GM19468 (cell line): Measurements from ENCODE around the gene SPRTN.
A peak's percentile ranks its signal among the peaks of the same experiment; 100 is the strongest.

Experiments used
- ATAC-seq: cut with Tn5 transposase; IDR thresholded peaks from one replicate; pipeline ENCODE4 v1.9.1; 2021; ENCODE audit warnings: mild to moderate bottlenecking, moderate library complexity, moderate number of reproducible peaks; ENCODE audit not compliant: unreplicated experiment; ENCODE audit errors: extremely low read depth

Gene SPRTN

DNA sequence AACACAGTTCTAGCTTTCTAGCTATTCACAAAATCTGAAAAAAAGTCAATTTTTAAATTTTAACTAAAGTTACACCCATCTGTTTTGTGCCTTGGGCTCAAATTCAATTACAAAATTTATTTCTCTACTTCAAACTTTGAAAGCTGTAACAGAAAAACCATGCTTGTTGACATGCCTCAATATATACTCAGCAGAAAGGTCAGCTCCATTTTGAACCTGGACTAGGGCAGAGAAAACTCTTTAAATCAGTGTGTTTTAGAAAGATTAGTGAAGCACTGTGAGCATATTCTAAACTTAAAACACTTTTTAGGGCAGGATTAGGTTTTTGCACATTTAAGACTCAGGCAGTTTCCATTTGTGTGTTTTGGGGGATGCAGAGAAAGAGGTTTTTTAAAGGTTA, 34.4 kb downstream of the SPRTN start:
- ATAC-seq, result no peak

DNA sequence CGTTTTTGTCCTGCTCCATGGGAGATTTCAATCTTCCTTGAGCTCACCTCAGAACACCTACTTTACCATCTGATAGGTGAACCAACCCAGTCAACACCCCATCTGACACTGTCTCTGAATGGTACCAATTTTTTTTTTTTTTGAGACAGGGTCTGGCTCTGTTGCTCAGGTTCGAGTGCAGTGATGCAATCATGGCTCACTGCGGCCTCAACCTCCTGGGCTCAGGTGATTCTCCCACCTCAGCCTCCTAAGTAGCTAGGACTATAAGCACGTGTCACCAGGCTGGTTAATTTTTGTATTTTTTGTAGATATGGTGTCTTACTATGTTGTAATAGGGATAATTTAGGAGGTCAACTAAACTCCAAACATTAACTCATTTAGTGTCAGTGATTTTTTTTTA, 36.3 kb downstream of the SPRTN start:
- no peak for ATAC-seq

DNA sequence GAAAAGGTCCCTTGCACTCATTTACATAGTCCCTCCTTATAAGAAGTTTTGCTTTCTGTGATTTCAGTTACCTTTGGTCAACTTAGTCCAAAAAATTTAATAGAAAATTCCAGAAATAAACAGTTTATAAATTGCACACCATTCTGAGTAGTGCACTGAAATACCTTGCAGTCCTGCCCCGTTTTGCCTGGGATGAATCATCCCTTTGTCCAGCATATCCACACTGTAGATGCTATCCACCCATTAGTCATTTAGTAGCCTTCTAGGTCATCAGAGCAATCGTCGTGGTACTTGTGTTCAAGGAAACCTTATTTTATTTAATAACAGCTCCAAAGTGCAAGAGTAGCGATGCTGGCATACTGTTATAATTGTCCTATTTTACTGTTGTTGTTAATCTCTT, 38.0 kb downstream of the SPRTN start:
- no peak for ATAC-seq

DNA sequence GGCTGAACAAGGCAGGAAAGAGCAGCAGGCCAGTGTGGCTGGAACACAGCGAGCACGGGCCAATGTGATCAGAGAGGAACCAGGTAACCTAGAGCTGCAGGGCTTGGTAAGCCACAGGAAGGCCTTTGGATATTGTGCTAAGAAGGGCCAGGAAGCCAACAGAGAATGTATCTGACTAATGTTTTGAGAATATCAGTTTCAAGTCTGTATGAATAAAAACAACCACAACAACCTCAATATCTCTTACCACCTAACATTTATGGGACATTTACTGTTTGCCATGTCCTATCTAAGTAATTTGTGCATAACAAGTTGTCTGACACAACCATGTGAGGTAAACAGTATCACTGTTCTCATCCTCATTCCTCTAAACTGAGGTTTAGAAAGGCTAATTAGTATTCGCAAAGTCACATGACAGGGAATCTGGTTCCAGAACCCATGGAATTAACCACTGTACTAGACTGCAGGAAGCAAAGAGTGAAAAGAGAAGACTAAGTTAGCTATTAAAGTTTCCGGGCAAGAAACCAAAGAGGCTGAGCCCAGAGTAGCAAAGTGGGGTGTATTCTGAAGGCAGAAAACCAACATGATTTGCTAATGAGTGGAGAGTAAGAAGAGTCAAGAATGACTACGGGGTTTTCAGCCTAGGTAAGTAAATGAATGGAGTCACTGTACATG, 38.9 kb downstream of the SPRTN start:
- peak; percentile 41 for ATAC-seq

DNA sequence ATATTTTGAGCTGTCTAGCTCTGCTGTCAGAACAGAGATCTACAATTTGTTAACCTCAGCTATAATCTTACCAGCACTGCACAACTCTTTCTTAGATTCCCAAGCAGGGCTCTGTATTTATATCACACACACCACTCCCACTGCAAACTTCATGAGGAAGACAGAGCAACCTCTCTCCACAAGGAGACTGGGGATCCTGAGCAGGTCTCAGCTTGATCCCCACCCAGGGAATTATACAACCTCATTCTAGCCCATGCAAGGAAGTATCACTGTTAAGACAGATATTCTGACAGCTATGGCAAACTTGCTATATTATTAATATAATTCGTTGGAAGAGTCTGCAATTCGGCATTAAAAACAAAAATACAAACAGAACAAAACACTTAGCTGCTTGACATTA, 43.6 kb downstream of the SPRTN start:
- no peak for ATAC-seq

DNA sequence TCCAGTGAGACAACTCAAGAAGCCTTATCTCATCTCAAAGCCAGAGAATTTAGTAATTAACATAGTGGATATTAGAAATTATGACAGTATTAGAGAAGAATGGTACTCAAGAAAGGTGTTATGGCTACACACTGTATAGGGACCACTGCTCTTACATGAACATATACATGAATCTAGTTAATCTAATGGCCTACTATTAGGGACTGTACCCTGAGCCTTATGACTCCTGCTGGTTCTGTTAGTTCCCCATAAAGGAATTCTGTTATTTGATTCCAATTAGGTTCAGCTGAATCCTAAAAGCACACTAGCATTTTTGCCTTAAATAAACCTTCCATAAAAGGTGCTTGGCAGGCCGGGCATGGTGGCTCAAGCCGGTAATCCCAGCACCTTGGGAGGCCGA, 44.3 kb downstream of the SPRTN start:
- ATAC-seq, result no peak

DNA sequence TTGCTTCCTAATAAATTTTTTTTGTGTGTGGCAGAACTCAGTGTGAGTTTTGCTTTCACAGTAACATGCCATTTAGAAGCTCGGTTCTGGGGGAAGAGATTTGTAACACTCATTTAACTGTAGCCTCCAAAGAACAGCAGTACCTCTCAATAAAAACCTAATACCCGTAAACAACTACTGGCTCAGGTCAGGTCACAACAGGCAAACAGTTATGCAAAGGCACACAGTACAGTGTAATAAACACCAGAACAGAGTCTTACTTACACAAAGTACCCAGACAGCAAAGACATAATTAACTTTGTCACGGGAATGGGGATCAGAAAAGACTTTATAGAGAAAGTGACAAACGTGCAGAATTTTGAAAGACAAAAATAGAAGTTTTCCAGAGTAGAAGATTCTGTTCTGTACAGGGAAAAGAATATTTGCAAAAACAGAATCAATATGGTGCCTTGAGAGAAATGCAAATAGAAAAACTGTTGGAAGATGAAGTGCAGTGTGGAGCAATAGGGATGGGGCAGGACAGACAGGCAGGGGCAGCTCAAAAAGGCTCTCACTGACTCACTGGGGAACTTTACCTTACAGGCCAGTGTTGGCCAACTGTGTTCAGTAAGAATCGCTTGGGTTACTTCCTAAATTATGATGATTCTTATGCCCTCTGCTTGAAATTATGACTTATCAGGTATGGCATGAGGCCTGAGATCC, 45.2 kb downstream of the SPRTN start:
- ATAC-seq, result no peak

DNA sequence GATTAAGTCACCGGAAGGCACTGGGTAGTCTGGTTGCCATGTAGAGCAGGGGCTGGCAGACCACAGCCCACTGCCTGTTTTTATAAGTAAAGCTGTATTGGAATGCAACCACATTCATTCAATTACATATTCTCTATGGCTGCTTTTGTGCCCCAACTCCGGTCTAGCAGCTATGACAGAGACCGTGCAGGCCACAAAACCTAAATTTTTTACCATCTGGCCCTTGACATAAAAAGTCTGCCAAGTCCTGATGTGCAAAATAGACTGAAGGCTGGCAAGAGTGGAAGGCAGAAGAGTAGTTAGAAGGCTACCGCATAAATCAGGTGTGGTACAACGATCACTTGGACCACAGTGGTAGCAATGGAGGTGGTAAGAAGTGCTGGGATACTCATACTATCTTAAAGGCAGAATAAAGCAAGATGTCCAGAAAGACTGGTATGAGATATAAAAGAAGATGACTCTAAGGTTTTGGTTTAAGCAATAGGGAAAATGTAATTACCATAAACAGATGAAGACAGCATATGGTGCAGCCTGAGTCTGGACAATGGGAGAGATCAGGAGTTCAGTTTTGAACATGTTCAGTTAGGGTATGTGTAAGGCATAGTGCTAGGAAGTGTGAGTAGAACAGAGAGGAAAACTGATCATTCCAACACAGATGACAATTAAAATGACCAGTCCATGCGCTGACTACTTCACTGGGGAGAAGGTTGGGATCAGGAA, 46.8 kb downstream of the SPRTN start:
- ATAC-seq, result no peak

DNA sequence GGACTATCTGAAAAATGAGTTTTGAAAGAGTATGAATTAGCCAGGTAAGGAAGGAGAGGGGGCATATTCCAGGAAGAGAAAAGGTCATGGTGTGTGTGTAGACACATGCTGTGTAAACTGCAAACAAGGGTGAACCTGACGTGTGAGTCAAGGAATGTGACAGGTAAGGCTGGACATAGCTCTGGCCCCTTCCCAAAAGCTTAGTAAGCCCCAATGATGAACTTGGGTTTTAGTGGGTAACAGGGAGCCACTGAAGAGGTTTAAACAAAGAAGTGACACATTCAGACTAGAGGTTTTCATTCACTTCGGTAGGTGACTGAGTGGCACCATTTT, 47.3 kb downstream of the SPRTN start:
- ATAC-seq, result no peak

DNA sequence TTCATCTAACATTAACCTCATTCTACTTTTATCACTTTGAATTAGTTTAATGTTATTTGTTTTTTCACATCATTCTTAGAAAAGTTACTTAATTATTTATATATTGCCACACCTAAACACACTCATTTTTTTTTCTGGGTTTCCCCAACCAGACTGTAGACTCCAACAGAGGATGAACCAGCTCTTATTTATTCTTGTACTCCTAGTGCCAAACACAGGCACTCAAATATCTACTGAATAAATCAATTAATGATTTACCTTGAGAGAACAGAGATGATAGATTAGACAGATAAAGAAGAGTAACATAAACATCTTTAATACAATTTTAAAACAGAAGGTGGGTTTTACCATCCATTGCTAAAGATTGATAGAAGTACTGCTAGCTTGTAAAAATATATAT, 48.4 kb downstream of the SPRTN start:
- ATAC-seq, result no peak

DNA sequence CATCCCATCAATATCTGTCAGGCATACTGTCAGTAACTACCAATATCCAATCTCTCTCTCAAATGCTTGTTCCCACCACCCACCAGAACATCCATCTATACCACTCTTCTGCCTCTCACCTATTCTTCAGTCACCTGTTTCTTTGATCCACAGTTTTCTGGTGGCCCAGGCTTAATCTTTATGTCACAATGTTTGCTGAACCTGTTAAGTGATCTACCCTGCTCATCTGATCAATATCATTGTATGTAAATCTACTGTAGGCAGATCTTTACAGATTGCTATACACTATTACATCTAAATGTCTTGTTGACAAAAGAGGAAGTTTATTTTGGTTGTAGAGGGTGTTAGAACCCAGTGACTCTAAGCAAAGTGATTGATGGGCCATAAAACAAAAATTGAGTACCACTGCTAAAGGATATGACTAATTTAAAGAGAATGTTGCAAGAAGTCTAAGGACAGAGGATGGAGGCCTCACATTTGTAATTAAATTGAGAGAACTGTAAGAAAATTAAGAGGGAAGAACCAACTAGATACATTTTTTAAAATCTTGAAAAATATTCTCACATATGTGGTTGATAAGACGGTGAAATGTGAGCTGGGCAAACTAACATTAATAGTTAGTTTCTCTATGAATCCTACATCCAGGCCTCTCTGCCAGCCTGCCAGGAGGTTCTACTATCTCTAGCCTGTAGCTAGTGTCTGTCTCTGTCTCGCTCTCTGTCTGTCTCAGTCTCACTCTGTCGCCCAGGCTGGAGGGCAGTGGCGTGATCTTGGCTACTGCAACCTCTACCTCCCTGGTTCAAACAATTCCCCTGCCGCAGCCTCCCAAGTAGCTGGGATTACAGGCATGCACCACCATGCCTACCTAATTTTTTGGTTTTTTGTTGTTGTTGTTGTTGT, 49.9 kb downstream of the SPRTN start:
- no peak for ATAC-seq

DNA sequence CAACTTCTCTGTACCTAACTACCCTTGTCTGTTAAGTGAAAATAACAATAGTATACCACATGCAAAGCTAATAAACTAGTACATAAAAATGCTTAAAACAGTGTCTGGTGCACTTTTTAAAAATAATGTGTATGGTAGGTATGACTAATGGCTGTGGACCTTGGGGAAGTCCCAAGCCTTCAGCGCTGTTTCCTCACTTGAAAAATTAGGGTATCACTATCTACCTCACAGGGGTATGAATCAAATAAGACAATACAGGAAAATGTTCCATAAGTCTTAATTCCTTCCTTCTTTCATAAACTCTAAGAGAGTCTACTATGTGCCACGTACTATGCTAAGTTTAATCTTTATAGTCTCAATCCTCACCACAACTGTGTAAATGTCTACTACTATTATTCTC, 52.0 kb downstream of the SPRTN start:
- no peak for ATAC-seq

DNA sequence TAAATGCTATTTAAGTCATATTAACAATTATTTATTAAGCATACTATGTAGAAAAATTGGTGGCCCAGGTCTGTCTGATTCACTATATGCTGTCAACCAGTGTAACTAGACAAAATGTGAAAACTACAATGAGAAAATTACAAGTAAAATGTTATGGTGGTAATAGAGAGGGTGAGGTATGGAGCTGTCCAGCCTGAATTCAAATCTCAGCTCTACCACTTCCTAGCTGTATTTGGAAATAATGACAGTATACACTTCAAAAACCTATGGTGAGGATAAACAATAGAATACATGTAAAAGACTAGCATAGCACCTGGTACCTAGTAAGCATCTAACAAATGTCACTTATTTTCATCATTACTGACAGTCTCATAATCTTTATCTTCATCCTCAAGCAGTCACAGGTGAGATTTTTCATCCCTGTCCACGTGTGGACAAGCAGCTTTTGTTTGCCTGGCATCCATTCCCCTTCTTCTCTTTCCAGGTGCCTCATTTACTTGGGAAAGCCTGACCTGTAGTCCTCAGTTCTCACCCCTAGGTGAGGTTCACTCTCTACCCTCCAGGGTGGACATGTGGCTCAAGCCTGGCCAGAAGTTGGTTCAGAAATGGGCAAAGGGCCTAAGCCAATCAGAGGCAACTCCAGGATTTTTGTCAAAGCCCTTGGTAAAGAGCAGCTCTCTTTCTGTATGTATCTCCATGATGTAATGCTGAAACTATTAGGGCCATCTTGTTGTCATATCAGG, 54.5 kb downstream of the SPRTN start:
- no peak for ATAC-seq

DNA sequence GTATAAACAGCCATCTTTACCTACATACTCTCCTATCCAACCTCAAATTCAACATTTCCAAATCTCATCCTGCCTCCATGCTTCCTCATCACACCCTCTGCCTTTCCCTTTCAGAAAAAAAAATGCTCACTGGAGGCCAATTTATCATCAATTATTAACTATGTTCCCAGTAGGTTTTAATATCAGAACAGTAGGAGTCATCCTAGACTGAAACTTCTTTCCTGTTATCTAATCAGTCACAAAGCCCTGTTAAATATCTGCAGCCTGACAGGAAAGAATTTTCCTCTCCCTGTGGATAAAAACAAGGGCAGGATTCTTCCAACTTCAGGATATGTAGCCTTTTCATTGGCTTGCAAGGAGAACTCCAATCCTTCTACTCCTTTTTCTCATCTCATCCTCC, 55.6 kb downstream of the SPRTN start:
- ATAC-seq, result no peak

DNA sequence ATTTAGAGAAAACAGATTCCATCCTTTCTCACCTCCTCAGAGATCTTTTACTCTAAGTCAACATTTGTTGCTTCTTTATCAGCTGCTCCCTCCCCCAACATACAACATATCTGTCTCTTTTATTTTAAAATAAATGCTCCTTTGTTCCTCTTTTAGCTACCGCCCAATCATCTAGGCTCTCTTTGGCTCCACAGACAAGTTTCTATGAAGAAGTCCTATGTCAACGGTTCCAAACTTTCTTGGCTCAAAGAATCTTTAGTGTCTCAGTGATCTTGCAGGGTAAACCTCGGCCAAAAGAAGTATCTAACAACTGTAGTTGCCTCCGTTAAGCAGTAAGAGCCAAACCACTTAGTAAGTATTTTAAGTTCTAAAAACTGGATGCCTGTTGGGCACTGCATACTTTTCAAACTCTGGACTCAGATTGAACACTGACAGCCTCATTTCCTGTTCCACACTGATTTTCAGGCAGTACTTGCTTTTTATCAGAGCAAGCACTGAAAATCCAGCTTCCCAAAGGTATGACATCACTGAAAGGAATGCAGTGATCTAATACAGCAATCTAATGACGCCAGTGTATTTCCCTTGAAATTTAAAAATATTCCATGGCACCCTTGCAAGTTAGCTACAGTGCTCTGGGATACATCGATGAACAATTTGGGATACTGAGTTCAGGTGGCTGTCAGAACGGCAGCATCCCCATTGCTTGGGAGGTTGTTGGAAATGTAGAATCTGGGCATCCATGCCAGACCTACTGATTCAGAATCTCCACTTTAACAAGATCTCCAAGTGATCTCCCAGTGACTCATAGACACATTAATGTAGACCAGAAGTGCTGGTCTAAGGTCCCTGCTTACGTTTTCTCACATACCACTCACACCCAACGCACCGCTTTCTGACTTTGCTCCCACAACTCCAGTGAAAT, 57.2 kb downstream of the SPRTN start:
- no peak for ATAC-seq

DNA sequence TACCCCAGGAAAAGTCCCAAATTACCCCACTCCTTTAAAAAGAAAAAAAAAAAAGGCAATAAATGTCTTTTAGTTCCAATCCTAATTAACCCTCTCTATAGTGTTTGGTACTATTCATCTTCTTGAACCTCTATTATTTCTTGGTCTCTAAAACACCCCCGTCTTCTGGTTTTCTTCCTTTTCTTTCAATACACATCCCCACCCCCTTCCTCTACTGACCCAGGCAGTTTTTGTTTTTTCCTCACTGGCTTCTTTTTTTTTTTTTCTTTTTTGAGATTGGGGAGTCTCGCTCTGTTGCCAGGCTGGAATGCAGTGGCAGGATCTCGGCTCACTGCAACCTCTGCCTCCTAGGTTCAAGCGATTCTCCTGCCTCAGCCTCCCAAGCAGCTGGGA, 57.9 kb downstream of the SPRTN start:
- ATAC-seq, result no peak

DNA sequence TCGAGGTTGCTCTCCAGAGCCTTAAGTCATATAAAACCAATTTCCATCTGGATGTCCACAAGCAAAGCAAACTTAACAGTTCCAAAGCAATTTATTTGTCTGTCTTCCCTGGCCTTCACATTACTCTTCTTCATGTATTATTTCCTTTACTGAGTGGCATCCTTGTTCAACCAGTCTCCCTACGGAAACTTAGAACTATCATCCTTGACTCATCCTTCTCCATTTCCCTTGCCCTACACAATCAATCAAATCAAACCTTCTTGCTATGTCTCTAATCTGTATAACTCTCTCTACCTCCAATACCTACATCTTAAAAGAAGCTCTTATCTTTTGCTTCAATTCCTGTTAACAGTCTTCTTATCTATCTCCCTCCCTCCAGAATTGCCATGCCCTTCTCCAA, 58.5 kb downstream of the SPRTN start:
- ATAC-seq, result no peak

DNA sequence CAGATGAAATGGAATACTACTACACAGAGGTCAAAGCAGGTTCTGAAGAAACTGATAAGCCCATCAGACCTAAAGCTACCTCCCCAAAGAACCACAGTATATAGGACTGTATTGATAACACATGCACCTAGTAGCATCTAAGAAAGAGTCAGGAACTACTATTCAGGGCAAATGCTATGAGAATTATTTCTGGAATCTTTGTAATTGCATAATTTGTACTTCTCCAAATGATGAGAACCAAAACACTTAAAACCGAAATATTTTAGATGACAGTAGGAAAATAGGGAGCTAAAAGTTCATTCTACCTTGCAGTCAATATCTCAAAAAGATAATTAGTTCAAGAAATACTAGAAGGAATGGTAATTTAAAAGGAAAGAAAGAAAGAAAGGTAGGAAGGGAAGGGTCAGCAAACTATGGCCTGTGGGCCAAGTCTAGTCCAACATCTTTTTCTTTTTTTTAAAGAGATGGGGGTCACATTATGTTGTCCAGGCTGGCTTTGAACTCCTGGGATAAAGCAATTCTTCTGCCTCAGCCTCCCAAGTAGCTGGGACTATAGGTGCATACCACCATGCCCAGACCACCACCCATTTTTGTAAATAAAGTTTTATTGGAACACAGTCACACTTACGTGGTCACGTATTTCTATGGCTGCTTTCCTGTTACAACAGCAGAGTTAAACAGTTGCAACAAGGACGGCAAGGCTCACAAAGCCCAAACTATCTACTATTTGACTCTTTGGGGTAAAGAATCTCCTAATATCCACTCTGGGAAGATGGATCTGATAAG, 60.0 kb downstream of the SPRTN start:
- no peak for ATAC-seq
